HEK293 (cell line): ENCODE measurements around the gene ENO3.

Experiments
- RBAK ChIP-seq: fragments of 450-650 bp; formaldehyde crosslinking; IDR thresholded peaks from 2 replicates; pipeline ENCODE4 v1.5.1; 2016; ENCODE audit warnings: missing biosample characterization, missing genetic modification characterization
- ZNF140 ChIP-seq: fragments of 450-650 bp; formaldehyde crosslinking; IDR thresholded peaks from 2 replicates; pipeline ENCODE4 v1.5.1; 2016; ENCODE audit warnings: missing biosample characterization, missing genetic modification characterization
- ZNF701 ChIP-seq: fragments of 450-650 bp; formaldehyde crosslinking; IDR thresholded peaks from 2 replicates; pipeline ENCODE4 v1.5.1; 2016; ENCODE audit warnings: missing biosample characterization, missing genetic modification characterization
- TF ChIP-seq, protein P1 (sequence below): fragments of 450-650 bp; formaldehyde crosslinking; IDR thresholded peaks from 2 replicates; pipeline ENCODE4 v1.5.1; 2017; ENCODE audit warnings: missing biosample characterization, missing genetic modification characterization
- TF ChIP-seq, protein P2 (sequence below): IDR thresholded peaks from 2 replicates; pipeline ENCODE4 v1.6.1; 2011; ENCODE audit warnings: mild to moderate bottlenecking, low read depth, low read length, borderline replicate concordance

DNA sequence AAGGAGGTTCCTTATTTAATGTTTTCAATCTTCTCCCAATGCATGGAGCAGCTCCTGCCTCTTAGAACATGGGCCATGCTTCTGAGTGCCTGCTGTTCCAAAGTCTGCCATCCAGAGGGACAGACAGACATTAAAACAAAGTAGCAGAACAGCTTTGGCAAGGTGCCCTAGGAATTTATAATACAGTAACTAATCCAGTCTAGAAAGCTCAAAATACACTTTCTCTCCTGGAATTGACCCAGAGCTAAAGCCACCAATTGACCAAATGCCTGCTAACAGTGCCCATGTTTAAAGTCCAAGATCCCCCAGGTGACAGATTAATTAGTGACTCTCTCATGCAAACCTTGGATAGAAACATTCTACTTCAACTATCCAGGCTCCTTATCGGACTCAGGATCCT is 36.9 kb upstream of the ENO3 start:
- TF ChIP-seq ZNF701 (tag by site-specific recombination) (no peak), RBAK (tag by site-specific recombination) (no peak), ZNF140 (tag by site-specific recombination) (no peak)
- TF ChIP-seq, protein P1, sequence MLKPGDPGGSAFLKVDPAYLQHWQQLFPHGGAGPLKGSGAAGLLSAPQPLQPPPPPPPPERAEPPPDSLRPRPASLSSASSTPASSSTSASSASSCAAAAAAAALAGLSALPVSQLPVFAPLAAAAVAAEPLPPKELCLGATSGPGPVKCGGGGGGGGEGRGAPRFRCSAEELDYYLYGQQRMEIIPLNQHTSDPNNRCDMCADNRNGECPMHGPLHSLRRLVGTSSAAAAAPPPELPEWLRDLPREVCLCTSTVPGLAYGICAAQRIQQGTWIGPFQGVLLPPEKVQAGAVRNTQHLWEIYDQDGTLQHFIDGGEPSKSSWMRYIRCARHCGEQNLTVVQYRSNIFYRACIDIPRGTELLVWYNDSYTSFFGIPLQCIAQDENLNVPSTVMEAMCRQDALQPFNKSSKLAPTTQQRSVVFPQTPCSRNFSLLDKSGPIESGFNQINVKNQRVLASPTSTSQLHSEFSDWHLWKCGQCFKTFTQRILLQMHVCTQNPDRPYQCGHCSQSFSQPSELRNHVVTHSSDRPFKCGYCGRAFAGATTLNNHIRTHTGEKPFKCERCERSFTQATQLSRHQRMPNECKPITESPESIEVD (tag by site-specific recombination): no peak
- TF ChIP-seq, protein P2, sequence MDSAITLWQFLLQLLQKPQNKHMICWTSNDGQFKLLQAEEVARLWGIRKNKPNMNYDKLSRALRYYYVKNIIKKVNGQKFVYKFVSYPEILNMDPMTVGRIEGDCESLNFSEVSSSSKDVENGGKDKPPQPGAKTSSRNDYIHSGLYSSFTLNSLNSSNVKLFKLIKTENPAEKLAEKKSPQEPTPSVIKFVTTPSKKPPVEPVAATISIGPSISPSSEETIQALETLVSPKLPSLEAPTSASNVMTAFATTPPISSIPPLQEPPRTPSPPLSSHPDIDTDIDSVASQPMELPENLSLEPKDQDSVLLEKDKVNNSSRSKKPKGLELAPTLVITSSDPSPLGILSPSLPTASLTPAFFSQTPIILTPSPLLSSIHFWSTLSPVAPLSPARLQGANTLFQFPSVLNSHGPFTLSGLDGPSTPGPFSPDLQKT: no peak
